Liver (tissue), 9 donors: ENCODE results near the gene PEAR1. TPM values are rescaled to one million over a fixed set of nuclear protein-coding genes. Genes with fewer than 3 reads are reported as not detected.

Source experiments
- DNase-seq: peaks from one replicate; pipeline ENCODE4 v3.0.0-alpha.2; 2017; ENCODE audit warnings: low spot score
- H3K27ac ChIP-seq, 2 donors: one replicate each; pipeline ENCODE4 v1.7.0; 2013; ENCODE audit warnings: inconsistent platforms in 2 of 2, low read length in 2 of 2, control low read depth in 1 of 2, low read depth in 1 of 2, mild to moderate bottlenecking in 1 of 2
- H3K27me3 ChIP-seq, 4 donors: one replicate each; pipeline versions ENCODE4 v1.6.1 to v1.7.0; 2013; ENCODE audit warnings: low read length in 3 of 4, inconsistent platforms in 1 of 4, mild to moderate bottlenecking in 1 of 4, moderate library complexity in 1 of 4; ENCODE audit not compliant: control insufficient read depth in 4 of 4, insufficient read depth in 4 of 4
- H3K36me3 ChIP-seq, 4 donors: one replicate each; pipeline versions ENCODE4 v1.6.1 to v1.7.0; 2013; ENCODE audit warnings: low read length in 3 of 4, mild to moderate bottlenecking in 3 of 4, low read depth in 1 of 4, moderate library complexity in 1 of 4; ENCODE audit not compliant: control insufficient read depth in 4 of 4, insufficient read depth in 3 of 4
- H3K4me1 ChIP-seq, 4 donors: one replicate each; pipeline versions ENCODE4 v1.6.1 to v1.7.0; 2013; ENCODE audit warnings: low read length in 3 of 4, mild to moderate bottlenecking in 3 of 4, moderate library complexity in 1 of 4; ENCODE audit not compliant: control insufficient read depth in 4 of 4, insufficient read depth in 4 of 4
- H3K4me3 ChIP-seq, 3 donors: one replicate each; pipeline versions ENCODE4 v1.6.1 to v1.7.0; 2013; ENCODE audit warnings: low read length in 3 of 3, control low read depth in 1 of 3, low read depth in 1 of 3, mild to moderate bottlenecking in 1 of 3
- H3K9ac ChIP-seq, 2 donors: one replicate each; pipeline ENCODE4 v1.7.0; 2013; ENCODE audit warnings: low read length in 2 of 2, mild to moderate bottlenecking in 2 of 2, moderate library complexity in 2 of 2, control low read depth in 1 of 2, low read depth in 1 of 2
- H3K9me3 ChIP-seq, 4 donors: one replicate each; pipeline versions ENCODE4 v1.6.1 to v1.7.0; 2013; ENCODE audit warnings: low read length in 3 of 4; ENCODE audit not compliant: control insufficient read depth in 4 of 4
- ATF3 ChIP-seq: IDR thresholded peaks from 2 replicates; pipeline ENCODE4 v1.6.1; 2016; ENCODE audit warnings: antibody characterized with exemption
- EGR1 ChIP-seq, 2 donors: IDR thresholded peaks; 2 replicates each; pipeline ENCODE4 v1.6.1; 2016 to 2018; ENCODE audit warnings: antibody characterized with exemption in 2 of 2, low read depth in 2 of 2
- FOXA1 ChIP-seq: IDR thresholded peaks from 2 replicates; pipeline ENCODE4 v1.6.1; 2016; ENCODE audit warnings: antibody characterized with exemption
- FOXA2 ChIP-seq: IDR thresholded peaks from 2 replicates; pipeline ENCODE4 v1.6.1; 2016; ENCODE audit warnings: antibody characterized with exemption
- HNF4A ChIP-seq, 2 donors: conservative IDR thresholded peaks; 2 replicates each; pipeline ENCODE4 v1.6.1; 2016; ENCODE audit warnings: antibody characterized with exemption in 2 of 2, mild to moderate bottlenecking in 2 of 2
- HNF4G ChIP-seq: IDR thresholded peaks from 2 replicates; pipeline ENCODE4 v1.6.1; 2016; ENCODE audit warnings: antibody characterized with exemption
- JUND ChIP-seq, 2 donors: IDR thresholded peaks; 2 replicates each; pipeline ENCODE4 v1.6.1; 2016; ENCODE audit warnings: antibody characterized with exemption in 2 of 2
- MAX ChIP-seq: IDR thresholded peaks from 2 replicates; pipeline ENCODE4 v1.6.1; 2016; ENCODE audit warnings: antibody characterized with exemption
- NR2F2 ChIP-seq: IDR thresholded peaks from 2 replicates; pipeline ENCODE4 v1.6.1; 2016; ENCODE audit warnings: antibody characterized with exemption
- RAD21 ChIP-seq, 2 donors: IDR thresholded peaks; 2 replicates each; pipeline ENCODE4 v1.6.1; 2016; ENCODE audit warnings: antibody characterized with exemption in 2 of 2, mild to moderate bottlenecking in 2 of 2
- REST ChIP-seq: IDR thresholded peaks from 2 replicates; pipeline ENCODE4 v1.6.1; 2016; ENCODE audit warnings: antibody characterized with exemption, mild to moderate bottlenecking
- RXRA ChIP-seq, 2 donors: IDR thresholded peaks; 2 replicates each; pipeline ENCODE4 v1.6.1; 2017 to 2018; ENCODE audit warnings: antibody characterized with exemption in 2 of 2, mild to moderate bottlenecking in 1 of 2
- SP1 ChIP-seq: IDR thresholded peaks from 2 replicates; pipeline ENCODE4 v1.6.1; 2018; ENCODE audit warnings: antibody characterized with exemption, mild to moderate bottlenecking
- YY1 ChIP-seq: IDR thresholded peaks from 2 replicates; pipeline ENCODE4 v1.6.1; 2016; ENCODE audit warnings: antibody characterized with exemption, mild to moderate bottlenecking
- WGBS: extraction: QIAGEN DNeasy Blood & Tissue Kit; methylation state at CpG from one replicate; pipeline ENCODE4 v1.1.7; 2013; 5-methylcytosine and 5-hydroxymethylcytosine counted together
- polyA plus RNA-seq, 2 donors: library from polyadenylated mRNA; stranded (reverse) in 1 of 2; unstranded in 1 of 2; fragments of 200-250 nt in 1 of 2; fragments of >200 nt in 1 of 2; fragmentation: Nextera tagmentation in 1 of 2; extraction: Ambion mirVana in 1 of 2; gene quantifications; one replicate each; pipeline versions ENCODE4 v1.2.1 to v1.2.3, GENCODE V29; 2013 to 2015
- total RNA-seq, 2 donors: library from RNA; depleted of rRNA; stranded (reverse); fragments of >200 nt; gene quantifications; one replicate each; pipeline ENCODE4 v1.2.3, GENCODE V29; 2014
- TF ChIP-seq, protein P1 (sequence below): fragments of 150-350 bp; IDR thresholded peaks from 2 replicates; pipeline ENCODE4 v1.5.1; 2017; ENCODE audit warnings: improper control_type of control experiment, low read depth, low read length; ENCODE audit not compliant: missing input control
- donor health status: healthy.
- donor health status: healthy.
- donor health status: healthy.
- donor health status: healthy.
- donor health status: healthy.

Gene PEAR1
- total and polyA plus RNA-seq, 4 donors: 2.1 to 4.4 (median 3.1) TPM

GRCh38 chr1:156858959-156859522 is 34.5 kb upstream of the PEAR1 start, which contains the start of gene INSRR:
Gene INSRR (minus strand): TSS chr1:156859117. CDS start chr1:156858621, 496 bp downstream.
- H3K27me3 ChIP-seq: peaks cover 2 to 19% (median 8%) of the 10 kb centered on the region in 4 donors
- peak within 1 kb of the TSS in 1 of 3 donors; percentile 31 for H3K4me3 ChIP-seq
- TF ChIP-seq HNF4A (conservative IDR thresholded peaks at IDR 0.05): no peak
- TF ChIP-seq RXRA (IDR thresholded peaks at IDR 0.05): no peak
- no peak for TF ChIP-seq REST
- TF ChIP-seq EGR1 (IDR thresholded peaks at IDR 0.05; ENCODE audit: low read depth in 2 of 2): no peak
- TF ChIP-seq HNF4G: no peak
- no peak for TF ChIP-seq NR2F2
- no peak for TF ChIP-seq MAX
- TF ChIP-seq FOXA2: no peak
- H3K36me3 ChIP-seq: no peaks in the 10 kb centered on the region
- WGBS: 9% methylated on average over 39 of the region's 39 CpGs
- peaks cover 4 to 19% (median 14%) of the 10 kb centered on the region in 4 donors for H3K4me1 ChIP-seq
- H3K27ac ChIP-seq: no peak within 1 kb of the TSS
- DNase-seq: no peak
- no peak within 1 kb of the TSS for H3K9ac ChIP-seq
- no peaks in the 10 kb centered on the region for H3K9me3 ChIP-seq

DNA sequence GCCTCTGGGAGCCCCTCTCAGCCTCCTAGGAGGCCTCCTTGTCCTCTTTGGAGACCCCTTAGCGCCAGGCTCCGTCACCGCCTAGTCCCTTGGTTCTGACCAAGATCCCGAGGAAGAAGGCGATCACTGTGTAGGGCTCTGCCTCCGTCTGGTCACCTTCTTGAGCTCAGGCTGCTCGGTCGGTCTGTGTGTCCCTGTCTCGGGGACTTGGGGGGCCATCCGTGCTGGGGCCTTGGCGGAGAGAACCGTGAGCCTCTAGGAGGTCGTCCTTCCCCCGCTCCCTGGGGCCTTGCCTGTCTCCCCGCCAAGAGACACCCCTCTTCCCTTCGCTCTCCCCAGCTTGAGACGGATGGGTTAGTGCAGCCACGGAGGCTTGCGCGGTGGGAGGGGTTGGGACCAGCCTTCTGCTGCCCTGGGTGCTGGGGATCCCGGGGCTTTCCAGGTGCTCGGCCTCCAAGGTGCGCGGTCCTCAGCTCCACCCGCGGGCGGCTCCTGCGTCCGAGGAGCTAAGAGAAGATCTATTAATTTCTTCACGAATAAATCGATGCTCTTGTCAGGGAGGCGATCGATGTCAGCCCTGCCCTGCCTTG is 33.9 kb upstream of the PEAR1 start:
- Histone ChIP-seq H3K4me3 (peak overlapping the region in 1 of 3 donors; percentile 31), H3K36me3 (no peaks in the 10 kb centered on the region), H3K27ac (no peak overlapping the region), H3K9me3 (no peaks in the 10 kb centered on the region), H3K9ac (no peak overlapping the region), H3K4me1 (peaks cover 4 to 19% (median 14%) of the 10 kb centered on the region in 4 donors), H3K27me3 (peaks cover 2 to 19% (median 8%) of the 10 kb centered on the region in 4 donors)
- TF ChIP-seq FOXA1 (no peak), FOXA2 (no peak), SP1 (no peak), NR2F2 (no peak), ATF3 (no peak), HNF4G (no peak), JUND (IDR thresholded peaks at IDR 0.05) (no peak), YY1 (no peak), RAD21 (IDR thresholded peaks at IDR 0.05) (no peak)
- WGBS: 4% methylated on average over 33 of the region's 33 CpGs
- no peak for DNase-seq

DNA sequence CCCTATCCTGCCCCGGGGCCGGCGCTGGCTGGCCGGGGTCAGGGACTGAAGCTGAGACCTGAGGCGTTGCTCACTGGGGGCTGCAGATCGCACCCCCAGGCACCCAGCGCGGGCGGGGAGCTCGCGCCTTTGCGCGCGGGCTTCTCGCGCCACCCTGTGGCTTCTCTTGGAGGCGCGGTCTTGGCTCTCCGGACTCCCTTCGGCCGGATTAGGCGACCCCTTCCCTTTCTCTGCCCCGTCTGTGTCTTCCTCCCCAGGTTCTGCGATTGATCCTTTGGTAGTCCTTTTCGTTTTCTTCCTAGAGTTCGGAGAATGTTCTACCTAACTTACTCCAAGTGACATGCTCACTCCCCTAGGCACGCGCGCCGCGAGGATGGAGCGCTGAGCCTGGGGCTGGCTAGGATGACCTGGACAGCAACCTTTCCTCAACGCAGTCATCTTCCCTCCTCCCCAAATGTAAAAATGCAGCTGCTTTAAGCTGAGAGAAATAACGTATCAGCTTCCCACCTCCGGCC is 33.3 kb upstream of the PEAR1 start:
- whole genome bisulfite sequencing: 3% methylated on average over 35 of the region's 35 CpGs
- peaks cover 4 to 19% (median 14%) of the 10 kb centered on the region in 4 donors for H3K4me1 ChIP-seq
- no peak for DNase-seq
- peak; percentile 79 to 85 for TF ChIP-seq RAD21 (IDR thresholded peaks at IDR 0.05)
- TF ChIP-seq REST: no peak
- TF ChIP-seq, protein P1, sequence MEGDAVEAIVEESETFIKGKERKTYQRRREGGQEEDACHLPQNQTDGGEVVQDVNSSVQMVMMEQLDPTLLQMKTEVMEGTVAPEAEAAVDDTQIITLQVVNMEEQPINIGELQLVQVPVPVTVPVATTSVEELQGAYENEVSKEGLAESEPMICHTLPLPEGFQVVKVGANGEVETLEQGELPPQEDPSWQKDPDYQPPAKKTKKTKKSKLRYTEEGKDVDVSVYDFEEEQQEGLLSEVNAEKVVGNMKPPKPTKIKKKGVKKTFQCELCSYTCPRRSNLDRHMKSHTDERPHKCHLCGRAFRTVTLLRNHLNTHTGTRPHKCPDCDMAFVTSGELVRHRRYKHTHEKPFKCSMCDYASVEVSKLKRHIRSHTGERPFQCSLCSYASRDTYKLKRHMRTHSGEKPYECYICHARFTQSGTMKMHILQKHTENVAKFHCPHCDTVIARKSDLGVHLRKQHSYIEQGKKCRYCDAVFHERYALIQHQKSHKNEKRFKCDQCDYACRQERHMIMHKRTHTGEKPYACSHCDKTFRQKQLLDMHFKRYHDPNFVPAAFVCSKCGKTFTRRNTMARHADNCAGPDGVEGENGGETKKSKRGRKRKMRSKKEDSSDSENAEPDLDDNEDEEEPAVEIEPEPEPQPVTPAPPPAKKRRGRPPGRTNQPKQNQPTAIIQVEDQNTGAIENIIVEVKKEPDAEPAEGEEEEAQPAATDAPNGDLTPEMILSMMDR: peak; percentile 71
- H3K36me3 ChIP-seq: no peaks in the 10 kb centered on the region
- no peaks in the 10 kb centered on the region for H3K9me3 ChIP-seq
- H3K27ac ChIP-seq: no peak overlapping the region
- peak overlapping the region in 1 of 3 donors; percentile 31 for H3K4me3 ChIP-seq
- no peak overlapping the region for H3K9ac ChIP-seq
- peaks cover 2 to 19% (median 8%) of the 10 kb centered on the region in 4 donors for H3K27me3 ChIP-seq
